Keratinocyte (primary cell): ENCODE measurements around the gene DYNLRB1. TPM values are rescaled to one million over a fixed set of nuclear protein-coding genes. Genes with fewer than 3 reads are reported as not detected.

ENCODE experiments used
- DNase-seq: peaks from one replicate; pipeline ENCODE4 v3.0.0-alpha.2; 2011; ENCODE audit warnings: low read depth, missing footprints, low spot score
- FAIRE-seq: peaks from 2 replicates; lab custom pipeline; 2011; peaks lifted over from hg19 to GRCh38; lab: Jason Lieb, UNC
- H2AFZ ChIP-seq: 2 replicates; pipeline ENCODE4 v1.6.0; 2012; ENCODE audit warnings: low read length, control low read depth, inconsistent platforms; ENCODE audit not compliant: control insufficient read depth
- H3K27ac ChIP-seq: 2 replicates; pipeline ENCODE4 v1.5.1; 2011; ENCODE audit warnings: low read length; ENCODE audit not compliant: control insufficient read depth, insufficient read depth
- H3K27me3 ChIP-seq: 3 replicates; pipeline ENCODE4 v1.6.0; 2011; ENCODE audit warnings: low read length; ENCODE audit not compliant: control insufficient read depth, insufficient read depth; ENCODE audit errors: extremely low read depth
- H3K36me3 ChIP-seq, 2 experiments: 2 replicates in 1 of 2; 3 replicates in 1 of 2; pipeline ENCODE4 v1.5.1; 2011; ENCODE audit warnings: low read length in 2 of 2, mild to moderate bottlenecking in 1 of 2; ENCODE audit not compliant: control insufficient read depth in 2 of 2, insufficient read depth in 2 of 2; ENCODE audit errors: extremely low read depth in 1 of 2
- H3K4me1 ChIP-seq: 3 replicates; pipeline ENCODE4 v1.5.1; 2011; ENCODE audit warnings: low read length; ENCODE audit not compliant: control insufficient read depth, insufficient read depth; ENCODE audit errors: extremely low read depth
- H3K4me2 ChIP-seq: 3 replicates; pipeline ENCODE4 v1.6.0; 2011; ENCODE audit warnings: low read depth, low read length; ENCODE audit not compliant: control insufficient read depth, insufficient read depth; ENCODE audit errors: extremely low read depth
- H3K4me3 ChIP-seq, 3 experiments: fragments of 200-600 bp in 1 of 3; sonication (generic) in 1 of 3; 2 replicates in 2 of 3; 3 replicates in 1 of 3; pipeline ENCODE4 v1.5.1; 2011 to 2016; ENCODE audit warnings: low read length in 3 of 3, mild to moderate bottlenecking in 3 of 3, control low read depth in 2 of 3, inconsistent platforms in 1 of 3, low read depth in 1 of 3, mixed read lengths in 1 of 3, mixed run types in 1 of 3, moderate library complexity in 1 of 3; ENCODE audit not compliant: control insufficient read depth in 2 of 3, insufficient read depth in 2 of 3; ENCODE audit errors: extremely low read depth in 1 of 3
- H3K79me2 ChIP-seq: 2 replicates; pipeline ENCODE4 v1.6.0; 2012; ENCODE audit warnings: low read length; ENCODE audit not compliant: control insufficient read depth, insufficient read depth
- H3K9ac ChIP-seq: 3 replicates; pipeline ENCODE4 v1.6.0; 2011; ENCODE audit warnings: low read length; ENCODE audit not compliant: control insufficient read depth, insufficient read depth; ENCODE audit errors: extremely low read depth
- H3K9me1 ChIP-seq: 3 replicates; pipeline ENCODE4 v1.6.0; 2011; ENCODE audit warnings: low read length; ENCODE audit not compliant: control insufficient read depth, insufficient read depth; ENCODE audit errors: extremely low read depth
- H3K9me3 ChIP-seq: 2 replicates; pipeline ENCODE4 v1.5.1; 2012; ENCODE audit warnings: low read depth, low read length; ENCODE audit not compliant: control insufficient read depth
- H4K20me1 ChIP-seq: 3 replicates; pipeline ENCODE4 v1.6.0; 2011; ENCODE audit warnings: low read length; ENCODE audit not compliant: control insufficient read depth, insufficient read depth; ENCODE audit errors: extremely low read depth
- CTCF ChIP-seq, 3 experiments: IDR thresholded peaks in 1 of 3; conservative IDR thresholded peaks in 1 of 3; optimal IDR thresholded peaks in 1 of 3; 2 replicates in 2 of 3; 3 replicates in 1 of 3; pipeline versions ENCODE3 to v1.5.1; 2011; ENCODE audit warnings: low read length in 3 of 3, mild to moderate bottlenecking in 3 of 3, moderate library complexity in 2 of 3, control low read depth in 1 of 3, inconsistent platforms in 1 of 3; ENCODE audit not compliant: insufficient read depth in 2 of 3; ENCODE audit errors: extremely low read depth in 1 of 3
- EZH2 ChIP-seq: IDR thresholded peaks from one replicate; pipeline ENCODE4 v1.6.1; 2012; ENCODE audit warnings: inconsistent platforms, mild to moderate bottlenecking, low read length, moderate library complexity
- dilution Hi-C: fragments of 300-500 bp; cut with MboI; formaldehyde crosslinking; loops from one replicate; pipeline ENCODE4 v1.7.0; 2020; ENCODE audit warnings: low sequenced_read_pairs; ENCODE audit not compliant: extremely low pct_ligation_motif_present
- polyA plus RNA-seq, 5 experiments: library from polyadenylated mRNA; depleted of rRNA in 3 of 5; stranded (reverse) in 3 of 5; stranded (forward) in 1 of 5; unstranded in 1 of 5; fragments of >200 nt; gene quantifications; 1 replicate in 1 of 5; 2 replicates in 3 of 5; 3 replicates in 1 of 5; pipeline versions ENCODE4 v1.2.1 to v1.2.3, GENCODE V29; 2011 to 2012; ENCODE audit warnings: missing spikeins in 2 of 5, low read depth in 1 of 5, low replicate concordance in 1 of 5
- small RNA-seq, 3 experiments: library from RNA; depleted of rRNA; stranded (forward); fragments of <200 nt; gene quantifications; one replicate each; pipeline ENCODE3, GENCODE V24; 2012; ENCODE audit warnings: low read depth in 3 of 3, low replicate concordance in 1 of 3; ENCODE audit not compliant: insufficient read length in 3 of 3

The DYNLRB1 gene
- polyA plus RNA-seq, 1 donor (not counting 4 experiments of a cell fraction or from before 2014, with no cell fraction given), result 156 TPM

- TF ChIP-seq EZH2 (no peak), CTCF (optimal IDR thresholded peaks at IDR 0.05 in 1 of 3, IDR thresholded peaks at IDR 0.05 in 1 of 3, conservative IDR thresholded peaks at IDR 0.05 in 1 of 3; ENCODE audit: extremely low read depth in 1 of 3, insufficient read depth in 2 of 3, low read length in 3 of 3) (no peak)
- Histone ChIP-seq H3K4me2 (no peak overlapping the region), H3K4me3 (no peak overlapping the region), H3K9me3 (no peaks in the 10 kb centered on the region), H3K79me2 (no peaks in the 10 kb centered on the region), H3K9me1 (peaks cover under 1% of the 10 kb centered on the region), H3K36me3 (peaks cover 0 to 2% of the 10 kb centered on the region in 2 experiments), H3K4me1 (peaks cover 10% of the 10 kb centered on the region), H3K27ac (no peak overlapping the region), H2AFZ (no peak overlapping the region), H3K9ac (no peak overlapping the region), H4K20me1 (no peaks in the 10 kb centered on the region), H3K27me3 (no peaks in the 10 kb centered on the region)
- DNase-seq, result no peak
- no peak for FAIRE-seq
- dilution Hi-C loops, result no loop called here
Observed at GRCh38 chr20:34585019-34585418, 68.8 kb downstream of the DYNLRB1 start.

GRCh38 chr20:34586488-34587163 is 70.4 kb downstream of the DYNLRB1 start:
- H3K4me3 ChIP-seq, result no peak overlapping the region
- TF ChIP-seq EZH2 (no peak), CTCF (optimal IDR thresholded peaks at IDR 0.05 in 1 of 3, IDR thresholded peaks at IDR 0.05 in 1 of 3, conservative IDR thresholded peaks at IDR 0.05 in 1 of 3; ENCODE audit: extremely low read depth in 1 of 3, insufficient read depth in 2 of 3, low read length in 3 of 3) (no peak)
- DNase-seq (no peak), FAIRE-seq (no peak)
- peaks cover 3% of the 10 kb centered on the region for H3K4me1 ChIP-seq
- no peaks in the 10 kb centered on the region for H3K9me3 ChIP-seq
- H3K4me2 ChIP-seq, result no peak overlapping the region
- peaks cover 0 to 2% of the 10 kb centered on the region in 2 experiments for H3K36me3 ChIP-seq
- H3K9ac ChIP-seq, result no peak overlapping the region
- H2AFZ ChIP-seq, result no peak overlapping the region
- H4K20me1 ChIP-seq, result no peaks in the 10 kb centered on the region
- no peaks in the 10 kb centered on the region for H3K27me3 ChIP-seq
- no peaks in the 10 kb centered on the region for H3K9me1 ChIP-seq
- H3K79me2 ChIP-seq, result no peaks in the 10 kb centered on the region
- no peak overlapping the region for H3K27ac ChIP-seq
- dilution Hi-C loops, result no loop called here

Small RNA genes lying within 50 kb of the gene (small RNA-seq; reads per million reads assigned to genes)
- 0 reads per million in 3 experiments for gene RF00019

Other genes with a start within 250 kb of the DYNLRB1 start
- 320 to 367 TPM (median 348 TPM) in 3 replicates for gene AHCY, start 213.1 kb upstream of the DYNLRB1 start, polyA plus RNA-seq
- 22.8 to 42.5 TPM (median 29.1 TPM) in 3 replicates for gene ITCH, start 153.1 kb upstream of the DYNLRB1 start, polyA plus RNA-seq
- 1.7 to 2.9 TPM (median 2.2 TPM) in 3 replicates for gene MAP1LC3A, start 42.3 kb downstream of the DYNLRB1 start, polyA plus RNA-seq
- gene PIGU, start 160.7 kb downstream of the DYNLRB1 start, polyA plus RNA-seq, result 33.6 to 48.0 TPM (median 39.0 TPM) in 3 replicates
- 0.70 to 2.6 TPM (median 1.0 TPM) in 3 replicates for gene TP53INP2, start 187.9 kb downstream of the DYNLRB1 start, polyA plus RNA-seq